Measurements from ENCODE around the gene OARD1.

The OARD1 gene

DNA sequence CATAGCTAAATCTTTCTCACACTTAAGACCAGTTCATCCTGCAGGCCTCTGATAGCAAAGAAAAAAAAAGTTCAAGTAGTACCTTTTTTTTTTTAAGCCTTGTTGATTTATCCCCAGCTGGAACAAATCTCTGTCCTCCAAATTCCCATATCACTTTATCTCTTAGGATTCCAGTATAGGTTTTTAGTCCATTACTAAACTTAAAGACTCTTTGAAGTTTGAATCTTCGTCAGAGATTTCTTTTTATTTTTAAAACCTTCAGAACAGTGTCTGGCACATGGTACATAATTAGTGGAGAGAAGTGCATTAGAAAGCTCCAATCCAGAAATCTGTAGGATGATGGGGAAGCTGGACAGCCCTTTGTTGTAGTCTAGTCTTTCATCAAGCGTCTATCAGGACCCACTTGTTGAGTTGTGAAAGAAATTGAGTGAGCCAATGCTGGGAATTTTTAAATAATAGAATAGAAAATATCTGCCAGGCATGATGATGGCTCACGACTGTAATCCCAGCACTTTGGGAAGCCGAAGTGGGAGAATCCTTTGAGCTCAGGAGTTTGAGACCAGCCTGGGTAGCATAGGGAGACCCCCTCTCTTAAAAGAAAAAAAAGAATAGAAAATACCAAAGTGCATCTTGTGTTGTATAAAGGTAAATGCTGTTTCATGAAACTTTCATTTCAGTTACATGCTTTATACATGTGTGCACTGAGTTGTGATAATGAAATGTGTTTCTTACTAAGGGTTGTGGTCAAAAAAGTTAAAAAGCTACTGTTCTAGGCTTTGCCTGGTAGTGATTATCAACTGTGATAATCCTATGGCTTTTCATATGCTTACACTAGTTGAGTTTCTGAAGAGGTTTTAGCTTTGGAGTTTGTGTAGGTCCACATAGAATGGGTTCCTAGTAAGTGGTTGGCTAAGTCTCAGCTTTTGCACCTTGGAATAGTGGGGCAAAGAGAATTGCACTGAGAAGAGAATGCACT lies 3.8 kb upstream of the OARD1 start:
- H3K4me1 ChIP-seq (ENCODE audit: control insufficient read depth in 1 of 2, insufficient read depth in 2 of 2, low read length in 2 of 2): peaks cover 26 to 49% of the 10 kb centered on the region in 2 donors
- peak overlapping the region in 1 of 2 donors; percentile 85 for H3K9ac ChIP-seq (ENCODE audit: low read depth in 1 of 2, low read length in 2 of 2)
- H3K4me3 ChIP-seq (ENCODE audit: low read depth in 1 of 2, low read length in 2 of 2): no peak overlapping the region
- H3K36me3 ChIP-seq (ENCODE audit: control insufficient read depth in 1 of 2, insufficient read depth in 2 of 2, low read length in 2 of 2): peaks cover 6 to 12% of the 10 kb centered on the region in 2 donors
- no peaks in the 10 kb centered on the region for H3K9me3 ChIP-seq (ENCODE audit: control insufficient read depth in 1 of 2, low read length in 2 of 2)
- no peaks in the 10 kb centered on the region for H3K27me3 ChIP-seq (ENCODE audit: control insufficient read depth in 1 of 2, insufficient read depth in 2 of 2, low read length in 2 of 2)
- no peak overlapping the region for H3K27ac ChIP-seq (ENCODE audit: low read depth, low read length)

DNA sequence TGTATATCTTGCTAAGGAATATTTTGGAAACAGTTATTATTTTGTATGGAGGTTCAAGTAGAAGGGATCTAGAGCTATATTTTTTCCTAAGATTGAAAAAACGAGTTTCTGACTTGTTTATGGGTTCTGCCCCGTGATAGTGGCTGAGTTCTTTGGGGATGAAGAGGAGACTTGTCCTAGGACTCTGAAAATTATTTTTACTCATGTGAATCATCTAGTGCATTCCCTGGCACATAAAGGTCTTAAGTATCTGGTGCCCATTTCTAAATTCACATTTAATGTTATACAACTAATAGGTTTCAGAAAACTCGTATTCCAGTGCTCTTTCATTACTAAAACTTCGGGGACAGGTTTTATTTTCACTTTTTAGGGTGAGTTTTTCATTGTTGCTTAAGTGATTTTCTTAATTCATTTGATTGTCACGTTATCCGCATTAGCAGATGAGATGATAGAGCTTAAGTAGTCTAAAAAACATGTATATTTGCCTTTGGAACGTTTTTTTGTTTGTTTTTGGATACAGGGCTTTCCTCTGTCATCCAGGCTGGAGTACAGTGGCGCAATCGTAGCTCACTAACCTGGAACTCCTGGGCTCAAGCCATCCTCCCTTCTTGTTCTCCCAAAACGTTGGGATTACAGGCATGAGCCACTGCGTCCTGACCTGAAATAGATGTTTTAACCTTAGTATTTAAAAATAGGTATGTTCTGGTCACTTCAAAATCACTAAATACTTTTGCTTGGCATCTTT lies 2.7 kb upstream of the OARD1 start:
- Histone ChIP-seq H3K27ac (ENCODE audit: low read depth, low read length) (no peak overlapping the region), H3K4me3 (ENCODE audit: low read depth in 1 of 2, low read length in 2 of 2) (peak overlapping the region; percentile 78 to 86), H3K4me1 (ENCODE audit: control insufficient read depth in 1 of 2, insufficient read depth in 2 of 2, low read length in 2 of 2) (peaks cover 29 to 54% of the 10 kb centered on the region in 2 donors), H3K27me3 (ENCODE audit: control insufficient read depth in 1 of 2, insufficient read depth in 2 of 2, low read length in 2 of 2) (no peaks in the 10 kb centered on the region), H3K9me3 (ENCODE audit: control insufficient read depth in 1 of 2, low read length in 2 of 2) (no peaks in the 10 kb centered on the region), H3K9ac (ENCODE audit: low read depth in 1 of 2, low read length in 2 of 2) (peak overlapping the region; percentile 85 to 94), H3K36me3 (ENCODE audit: control insufficient read depth in 1 of 2, insufficient read depth in 2 of 2, low read length in 2 of 2) (peaks cover 0 to 4% of the 10 kb centered on the region in 2 donors)

DNA sequence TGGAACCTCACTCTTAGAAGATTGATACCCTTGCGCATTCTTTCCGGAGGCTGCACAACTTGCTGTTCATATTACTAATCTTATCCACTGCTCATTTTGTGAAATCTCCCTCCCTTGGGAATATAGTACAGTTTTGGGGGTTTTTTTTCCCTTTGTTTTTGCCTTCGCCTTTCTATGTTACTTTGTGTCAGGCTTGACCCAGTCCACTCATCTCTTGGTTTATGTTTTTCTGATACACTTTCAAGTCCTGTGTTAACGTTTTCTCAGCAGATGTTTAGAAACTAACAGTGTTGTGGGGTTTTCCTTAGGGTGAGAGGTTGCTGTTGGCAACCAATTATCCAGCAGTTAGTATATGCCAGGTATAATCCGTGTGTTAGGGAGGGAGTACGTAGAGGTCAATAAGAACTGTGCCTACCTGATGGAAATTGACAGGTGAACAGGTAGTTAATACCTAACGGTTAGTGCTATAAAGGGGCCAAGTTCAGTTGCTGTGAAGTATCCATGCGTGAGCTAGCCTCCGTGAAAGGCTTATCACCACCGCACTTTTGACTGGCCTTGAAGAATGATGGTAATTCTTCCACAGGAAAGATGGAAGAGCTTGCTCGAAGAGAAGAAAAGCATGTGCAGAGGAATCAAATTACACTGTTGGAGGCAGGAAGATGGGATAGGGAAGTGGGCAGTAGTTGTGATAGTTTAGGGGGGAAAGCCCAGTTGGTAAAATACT lies 2.0 kb upstream of the OARD1 start:
- Histone ChIP-seq H3K4me1 (ENCODE audit: control insufficient read depth in 1 of 2, insufficient read depth in 2 of 2, low read length in 2 of 2) (peaks cover 29 to 54% of the 10 kb centered on the region in 2 donors), H3K36me3 (ENCODE audit: control insufficient read depth in 1 of 2, insufficient read depth in 2 of 2, low read length in 2 of 2) (peaks cover 0 to 4% of the 10 kb centered on the region in 2 donors), H3K4me3 (ENCODE audit: low read depth in 1 of 2, low read length in 2 of 2) (peak overlapping the region; percentile 78 to 86), H3K9ac (ENCODE audit: low read depth in 1 of 2, low read length in 2 of 2) (peak overlapping the region; percentile 85 to 94), H3K9me3 (ENCODE audit: control insufficient read depth in 1 of 2, low read length in 2 of 2) (no peaks in the 10 kb centered on the region), H3K27me3 (ENCODE audit: control insufficient read depth in 1 of 2, insufficient read depth in 2 of 2, low read length in 2 of 2) (no peaks in the 10 kb centered on the region), H3K27ac (ENCODE audit: low read depth, low read length) (peak overlapping the region; percentile 100)

DNA sequence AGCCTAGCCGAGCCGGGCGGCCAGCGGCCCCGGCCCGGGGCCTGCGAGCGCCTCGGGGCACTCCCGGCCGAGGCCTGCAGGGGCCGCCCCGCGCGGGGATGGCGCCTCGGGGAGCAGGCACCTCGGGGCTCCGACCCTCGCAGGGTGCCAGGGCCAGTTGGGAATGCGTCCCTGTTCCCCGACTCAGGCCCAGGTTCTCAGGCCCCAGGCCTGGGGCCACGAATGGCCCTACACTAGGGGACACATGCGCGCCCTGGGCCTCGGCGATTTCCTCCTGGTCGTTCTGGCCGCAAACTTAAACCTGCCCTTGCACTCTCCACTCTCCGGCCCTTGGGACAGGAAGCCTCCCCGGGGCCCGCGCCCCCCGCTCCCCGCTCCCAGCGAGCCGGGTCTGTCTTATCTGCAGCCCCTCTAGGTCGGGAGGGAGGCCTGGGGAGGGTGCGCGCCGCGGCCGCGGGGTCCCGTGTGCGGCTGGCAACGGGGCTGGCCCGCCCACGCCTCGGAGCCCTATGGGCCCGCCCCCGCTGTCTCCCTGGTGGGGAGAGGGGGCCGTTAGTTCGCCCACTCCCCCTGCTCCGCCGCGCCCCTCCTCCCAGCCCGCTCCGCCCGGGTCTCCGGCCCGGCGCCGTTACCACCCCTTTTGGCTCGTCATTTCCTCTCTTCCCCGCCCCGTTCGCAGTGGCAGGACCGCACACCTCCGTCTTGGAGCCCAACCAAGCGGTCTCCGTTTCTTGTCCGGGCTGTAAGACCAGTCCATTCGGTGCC lies 1.2 kb upstream of the OARD1 start:
- Histone ChIP-seq H3K27me3 (ENCODE audit: control insufficient read depth in 1 of 2, insufficient read depth in 2 of 2, low read length in 2 of 2) (no peaks in the 10 kb centered on the region), H3K9me3 (ENCODE audit: control insufficient read depth in 1 of 2, low read length in 2 of 2) (no peaks in the 10 kb centered on the region), H3K4me1 (ENCODE audit: control insufficient read depth in 1 of 2, insufficient read depth in 2 of 2, low read length in 2 of 2) (peaks cover 29 to 47% of the 10 kb centered on the region in 2 donors), H3K4me3 (ENCODE audit: low read depth in 1 of 2, low read length in 2 of 2) (peak overlapping the region; percentile 78 to 86), H3K36me3 (ENCODE audit: control insufficient read depth in 1 of 2, insufficient read depth in 2 of 2, low read length in 2 of 2) (peaks cover under 1 to 11% of the 10 kb centered on the region in 2 donors), H3K9ac (ENCODE audit: low read depth in 1 of 2, low read length in 2 of 2) (peak overlapping the region; percentile 85 to 94), H3K27ac (ENCODE audit: low read depth, low read length) (peak overlapping the region; percentile 100)

DNA sequence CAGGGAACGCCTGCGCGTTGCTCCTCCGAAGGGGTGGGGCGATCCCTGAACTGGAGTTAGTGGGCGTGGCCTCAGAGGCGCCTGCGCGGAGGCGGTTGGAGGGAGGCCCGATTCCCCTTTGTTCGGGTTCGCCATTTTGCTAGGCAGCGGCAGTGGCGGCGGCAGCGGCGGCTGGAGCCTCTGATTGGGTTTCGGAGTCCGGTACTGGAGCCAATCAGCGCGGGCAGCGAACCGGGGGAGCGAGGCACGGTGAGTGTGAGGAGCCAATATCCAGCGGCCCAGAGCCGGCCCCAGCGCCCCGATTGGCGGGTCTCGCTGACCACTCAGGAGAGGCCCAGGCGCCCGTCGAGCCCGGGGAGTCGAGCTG lies 663 bp upstream of the OARD1 start, which contains the start of gene NFYA:
NFYA (plus strand) TSS at position 139 of the 367 bp plus-strand sequence. CDS start 6,116 bp downstream, outside the sequence.
- Histone ChIP-seq H3K9me3 (ENCODE audit: control insufficient read depth in 1 of 2, low read length in 2 of 2) (no peaks in the 10 kb centered on the region), H3K27ac (ENCODE audit: low read depth, low read length) (peak within 1 kb of the TSS; percentile 100), H3K9ac (ENCODE audit: low read depth in 1 of 2, low read length in 2 of 2) (peak within 1 kb of the TSS; percentile 97 to 98), H3K36me3 (ENCODE audit: control insufficient read depth in 1 of 2, insufficient read depth in 2 of 2, low read length in 2 of 2) (peaks cover 4 to 16% of the 10 kb centered on the region in 2 donors), H3K4me1 (ENCODE audit: control insufficient read depth in 1 of 2, insufficient read depth in 2 of 2, low read length in 2 of 2) (peaks cover 29 to 46% of the 10 kb centered on the region in 2 donors), H3K27me3 (ENCODE audit: control insufficient read depth in 1 of 2, insufficient read depth in 2 of 2, low read length in 2 of 2) (no peaks in the 10 kb centered on the region), H3K4me3 (ENCODE audit: low read depth in 1 of 2, low read length in 2 of 2) (peak within 1 kb of the TSS; percentile 89 to 91)

DNA sequence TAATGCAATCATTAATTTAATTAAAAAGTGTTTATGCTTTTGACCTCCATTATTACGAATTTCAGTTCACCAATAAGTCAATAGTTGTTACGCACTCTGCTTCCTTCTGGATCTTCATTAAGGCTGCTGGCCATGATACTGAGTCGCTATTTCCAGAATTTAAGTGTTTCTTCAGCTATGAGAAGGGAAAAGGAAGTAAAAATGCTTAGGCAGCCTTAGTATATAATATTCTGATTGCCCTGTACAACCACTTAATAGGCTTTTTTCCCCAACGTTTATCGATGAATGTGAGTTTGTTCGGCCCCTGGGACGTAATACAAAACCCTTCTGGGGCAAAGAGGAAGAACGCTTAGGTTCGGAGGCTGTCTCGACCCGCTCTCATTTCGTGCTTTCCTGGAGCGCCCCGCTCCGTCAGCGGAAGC lies 644 bp downstream of the OARD1 start:
- Histone ChIP-seq H3K9me3 (ENCODE audit: control insufficient read depth in 1 of 2, low read length in 2 of 2) (no peaks in the 10 kb centered on the region), H3K4me3 (ENCODE audit: low read depth in 1 of 2, low read length in 2 of 2) (peak overlapping the region; percentile 89 to 91), H3K27ac (ENCODE audit: low read depth, low read length) (peak overlapping the region; percentile 100), H3K9ac (ENCODE audit: low read depth in 1 of 2, low read length in 2 of 2) (peak overlapping the region; percentile 97 to 98), H3K4me1 (ENCODE audit: control insufficient read depth in 1 of 2, insufficient read depth in 2 of 2, low read length in 2 of 2) (peaks cover 27 to 42% of the 10 kb centered on the region in 2 donors), H3K36me3 (ENCODE audit: control insufficient read depth in 1 of 2, insufficient read depth in 2 of 2, low read length in 2 of 2) (peaks cover 4 to 20% of the 10 kb centered on the region in 2 donors), H3K27me3 (ENCODE audit: control insufficient read depth in 1 of 2, insufficient read depth in 2 of 2, low read length in 2 of 2) (no peaks in the 10 kb centered on the region)

DNA sequence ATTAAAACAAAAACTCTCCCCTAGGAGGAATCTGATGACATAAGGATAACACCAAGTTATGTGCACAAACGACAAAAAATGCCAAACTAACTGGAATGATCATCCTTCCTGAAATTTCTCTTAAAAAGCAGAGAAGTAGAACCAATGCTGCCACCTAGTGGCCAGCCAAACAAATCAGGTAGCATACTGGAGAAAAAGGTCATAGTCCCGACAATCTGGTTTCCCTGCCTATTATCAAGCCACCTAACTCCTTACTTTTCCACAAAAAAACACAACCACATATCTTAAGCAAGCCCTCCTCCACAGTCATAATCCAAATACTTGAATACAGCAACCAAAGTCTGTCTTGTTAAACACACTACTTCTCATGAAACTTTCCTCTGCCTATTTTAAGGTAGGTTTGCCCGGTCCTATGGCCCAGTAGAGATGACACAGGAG lies 5.3 kb downstream of the OARD1 start:
- Histone ChIP-seq H3K4me3 (ENCODE audit: low read depth in 1 of 2, low read length in 2 of 2) (no peak overlapping the region), H3K27me3 (ENCODE audit: control insufficient read depth in 1 of 2, insufficient read depth in 2 of 2, low read length in 2 of 2) (no peaks in the 10 kb centered on the region), H3K4me1 (ENCODE audit: control insufficient read depth in 1 of 2, insufficient read depth in 2 of 2, low read length in 2 of 2) (peaks cover 41 to 48% of the 10 kb centered on the region in 2 donors), H3K36me3 (ENCODE audit: control insufficient read depth in 1 of 2, insufficient read depth in 2 of 2, low read length in 2 of 2) (peaks cover 4 to 24% of the 10 kb centered on the region in 2 donors), H3K9me3 (ENCODE audit: control insufficient read depth in 1 of 2, low read length in 2 of 2) (no peaks in the 10 kb centered on the region), H3K27ac (ENCODE audit: low read depth, low read length) (no peak overlapping the region), H3K9ac (ENCODE audit: low read depth in 1 of 2, low read length in 2 of 2) (peak overlapping the region in 1 of 2 donors; percentile 13)

DNA sequence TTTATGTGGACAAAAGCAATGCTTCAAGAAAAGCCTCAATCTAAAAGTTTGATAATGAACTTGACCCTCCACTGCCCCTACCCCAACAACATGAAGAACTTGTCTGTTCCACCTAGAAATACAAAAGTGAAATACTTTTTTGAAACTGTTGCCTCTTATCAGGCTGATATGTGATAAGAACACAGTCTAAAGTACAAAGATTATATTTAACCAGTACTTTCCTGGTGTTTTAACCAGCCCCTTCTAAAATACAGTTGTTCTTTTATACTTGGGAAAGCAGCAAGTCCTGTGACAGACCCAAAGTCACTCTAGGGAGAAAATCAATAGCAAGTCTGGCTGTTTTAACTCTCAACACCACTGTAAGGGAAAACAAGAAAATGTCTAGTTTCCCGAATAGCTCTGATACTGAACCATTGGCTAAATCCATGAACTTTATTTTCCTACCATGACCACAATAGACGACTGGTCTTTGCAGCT lies 6.6 kb downstream of the OARD1 start:
- Histone ChIP-seq H3K9ac (ENCODE audit: low read depth in 1 of 2, low read length in 2 of 2) (no peak overlapping the region), H3K36me3 (ENCODE audit: control insufficient read depth in 1 of 2, insufficient read depth in 2 of 2, low read length in 2 of 2) (peaks cover 4 to 29% of the 10 kb centered on the region in 2 donors), H3K4me3 (ENCODE audit: low read depth in 1 of 2, low read length in 2 of 2) (peak overlapping the region; percentile 9 to 27), H3K9me3 (ENCODE audit: control insufficient read depth in 1 of 2, low read length in 2 of 2) (no peaks in the 10 kb centered on the region), H3K27me3 (ENCODE audit: control insufficient read depth in 1 of 2, insufficient read depth in 2 of 2, low read length in 2 of 2) (no peaks in the 10 kb centered on the region), H3K27ac (ENCODE audit: low read depth, low read length) (no peak overlapping the region), H3K4me1 (ENCODE audit: control insufficient read depth in 1 of 2, insufficient read depth in 2 of 2, low read length in 2 of 2) (peaks cover 42 to 47% of the 10 kb centered on the region in 2 donors)

DNA sequence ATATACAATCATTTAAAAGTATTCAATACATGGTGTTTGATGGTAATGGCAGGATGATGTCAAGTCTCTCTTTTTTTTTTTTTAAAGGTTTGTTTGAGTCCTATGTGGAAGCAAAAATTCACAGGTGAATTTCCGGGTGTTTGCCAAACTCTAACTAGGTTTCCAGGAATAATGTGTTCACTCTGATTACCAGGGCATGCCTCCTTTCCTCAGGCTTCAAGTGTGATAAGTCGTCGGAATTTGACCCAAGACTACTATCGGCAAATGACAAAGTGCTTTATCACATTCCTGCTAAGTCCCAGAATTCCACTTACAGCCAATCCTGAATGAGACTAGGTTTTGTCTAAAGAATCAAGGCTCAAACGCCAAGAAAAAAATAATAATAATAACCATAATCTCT lies 7.3 kb downstream of the OARD1 start:
- H3K27ac ChIP-seq (ENCODE audit: low read depth, low read length): peak overlapping the region; percentile 5
- H3K9ac ChIP-seq (ENCODE audit: low read depth in 1 of 2, low read length in 2 of 2): no peak overlapping the region
- no peaks in the 10 kb centered on the region for H3K9me3 ChIP-seq (ENCODE audit: control insufficient read depth in 1 of 2, low read length in 2 of 2)
- peaks cover 4 to 29% of the 10 kb centered on the region in 2 donors for H3K36me3 ChIP-seq (ENCODE audit: control insufficient read depth in 1 of 2, insufficient read depth in 2 of 2, low read length in 2 of 2)
- peaks cover 43 to 49% of the 10 kb centered on the region in 2 donors for H3K4me1 ChIP-seq (ENCODE audit: control insufficient read depth in 1 of 2, insufficient read depth in 2 of 2, low read length in 2 of 2)
- H3K4me3 ChIP-seq (ENCODE audit: low read depth in 1 of 2, low read length in 2 of 2): peak overlapping the region; percentile 9 to 18
- no peaks in the 10 kb centered on the region for H3K27me3 ChIP-seq (ENCODE audit: control insufficient read depth in 1 of 2, insufficient read depth in 2 of 2, low read length in 2 of 2)
